GM12892 (cell line): ENCODE results near the gene PPA1.
"Not testable (repeated sequence)": the region's sequence is repeated elsewhere in the genome, so short reads cannot be mapped to it uniquely, and the experiment has no call there.

Experiments used
- DNase-seq: peaks from one replicate; pipeline ENCODE4 v3.0.0; 2011; ENCODE audit not compliant: insufficient read length
- FAIRE-seq: peaks from 2 replicates; lab custom pipeline; 2011; peaks lifted over from hg19 to GRCh38; lab: Jason Lieb, UNC
- POLR2A ChIP-seq: IDR thresholded peaks from 2 replicates; pipeline ENCODE4 v1.6.1; 2011; ENCODE audit warnings: low read depth, low read length, control low read depth
- POLR2AphosphoS5 ChIP-seq: IDR thresholded peaks from 2 replicates; pipeline ENCODE4 v1.6.1; 2011; ENCODE audit warnings: low read depth, low read length, control low read depth
- TAF1 ChIP-seq: IDR thresholded peaks from 2 replicates; pipeline ENCODE4 v1.6.1; 2011; ENCODE audit warnings: low read depth, mild to moderate bottlenecking, control low read depth, low read length, borderline replicate concordance

Gene PPA1

GRCh38 chr10:70174058-70174741 is 59.0 kb downstream of the PPA1 start:
- TF ChIP-seq POLR2AphosphoS5 = 0 out of 2 replicates have a peak, but pooled peaks have one; percentile 28
- 0 out of 2 replicates have a peak, but pooled peaks have one; percentile 34 for TF ChIP-seq POLR2A
- 0 out of 2 replicates have a peak, but pooled peaks have one; percentile 32 for TF ChIP-seq TAF1
- FAIRE-seq (peak; percentile 64), DNase-seq (no peak)

GRCh38 chr10:70169649-70170364 is 63.4 kb downstream of the PPA1 start:
- no peak for FAIRE-seq
- TF ChIP-seq POLR2AphosphoS5 = no peak
- TF ChIP-seq TAF1 = no peak
- no peak; the same call in 1 of the 2 replicates for TF ChIP-seq POLR2A
- no peak for DNase-seq

GRCh38 chr10:70169011-70169410 is 64.2 kb downstream of the PPA1 start:
- no peak for FAIRE-seq
- TF ChIP-seq TAF1 = no peak
- DNase-seq = no peak

GRCh38 chr10:70167246-70167645 is 66.0 kb downstream of the PPA1 start:
- DNase-seq = no peak

GRCh38 chr10:70166394-70166793 is 66.8 kb downstream of the PPA1 start:
- no peak for TF ChIP-seq TAF1
- no peak for TF ChIP-seq POLR2AphosphoS5
- TF ChIP-seq POLR2A = no peak
- FAIRE-seq (no peak), DNase-seq (no peak)

More at GRCh38 chr10:70167246-70167645, 66.0 kb downstream of the PPA1 start:
- no peak for FAIRE-seq
- TF ChIP-seq POLR2A (no peak), TAF1 (no peak), POLR2AphosphoS5 (no peak)

GRCh38 chr10:70164163-70164562 is 69.1 kb downstream of the PPA1 start:
- FAIRE-seq = no peak
- TF ChIP-seq POLR2AphosphoS5 (no peak), TAF1 (no peak), POLR2A (no peak)
- no peak for DNase-seq

GRCh38 chr10:70163448-70163847 is 69.8 kb downstream of the PPA1 start:
- DNase-seq (no peak), FAIRE-seq (no peak)
- TF ChIP-seq POLR2A = no peak

GRCh38 chr10:70162892-70163201 is 70.4 kb downstream of the PPA1 start:
- DNase-seq (no peak), FAIRE-seq (peak; percentile 50)
- TF ChIP-seq POLR2AphosphoS5 = no peak
- TF ChIP-seq POLR2A = no peak
- TF ChIP-seq TAF1 = no peak

GRCh38 chr10:70162151-70162891 is 70.9 kb downstream of the PPA1 start:
- FAIRE-seq = no peak
- TF ChIP-seq POLR2A = no peak
- TF ChIP-seq TAF1 = no peak
- TF ChIP-seq POLR2AphosphoS5 = no peak
- no peak for DNase-seq

- DNase-seq = no peak
- TF ChIP-seq POLR2AphosphoS5 (no peak), POLR2A (no peak), TAF1 (no peak)
- no peak for FAIRE-seq
Measured at GRCh38 chr10:70160798-70161197, 72.4 kb downstream of the PPA1 start.

GRCh38 chr10:70159366-70159765 is 73.9 kb downstream of the PPA1 start:
- not testable (repeated sequence) for FAIRE-seq, DNase-seq

GRCh38 chr10:70158113-70158512 is 75.1 kb downstream of the PPA1 start:
- FAIRE-seq (no peak), DNase-seq (no peak)
- TF ChIP-seq POLR2A (no peak), POLR2AphosphoS5 (no peak), TAF1 (no peak)
